ENCODE data around the gene GORASP2. TPM values are rescaled to one million over a fixed set of nuclear protein-coding genes. Genes with fewer than 3 reads are reported as not detected.

The GORASP2 gene
- total RNA-seq, 1 donor from 2014 or later = 126 TPM

DNA sequence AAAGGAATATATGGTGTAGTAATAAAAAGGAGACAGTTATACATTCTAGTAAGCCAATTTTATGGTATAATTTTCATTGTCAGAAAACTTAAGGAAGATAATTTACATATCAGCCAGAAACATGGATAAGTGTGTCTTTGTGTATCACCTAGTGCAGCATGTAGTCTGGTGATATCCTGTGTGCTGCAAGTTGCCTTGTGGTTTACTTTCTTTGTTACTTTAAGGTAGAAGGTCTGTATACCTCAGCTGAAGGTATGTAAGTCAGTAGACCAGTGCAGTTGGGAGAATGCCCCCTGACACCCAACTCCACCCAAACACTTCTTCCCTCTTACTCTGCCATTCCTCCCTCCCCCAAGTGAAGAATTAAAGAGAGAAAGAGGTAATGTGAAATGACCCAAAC, 11.0 kb downstream of the GORASP2 start:
- Mint-ChIP-seq H3K36me3 (ENCODE audit: low read depth) (peaks cover 4% of the 10 kb centered on the region), H3K9me3 (ENCODE audit: low read depth) (no peaks in the 10 kb centered on the region), H3K4me1 (ENCODE audit: low read depth) (peaks cover 68% of the 10 kb centered on the region), H3K4me3 (ENCODE audit: unreplicated experiment) (no peak overlapping the region), H3K27me3 (ENCODE audit: low read depth) (no peaks in the 10 kb centered on the region), H3K27ac (ENCODE audit: unreplicated experiment) (no peak overlapping the region)
- no peak for DNase-seq (ENCODE audit: low spot score)
- no peak for TF ChIP-seq CTCF (IDR thresholded peaks at IDR 0.05)

DNA sequence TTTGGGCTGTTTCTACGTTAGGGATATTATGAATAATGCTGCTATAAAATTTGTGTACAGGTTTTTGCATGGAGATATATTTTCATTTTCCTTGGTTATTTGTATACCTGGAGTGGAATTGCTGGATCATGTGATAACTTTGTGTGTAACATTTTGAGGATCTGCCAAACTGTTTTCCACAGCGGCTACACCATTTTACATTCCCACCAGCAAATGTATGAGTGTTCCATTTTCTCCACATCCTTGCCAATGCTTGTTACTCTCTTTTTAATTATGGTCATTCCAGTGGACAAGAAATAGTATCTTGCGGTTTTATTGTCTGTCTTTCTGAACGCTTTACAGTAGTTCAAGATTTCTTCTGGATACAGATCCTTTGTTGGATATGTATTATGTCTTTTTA, 13.6 kb downstream of the GORASP2 start:
- Mint-ChIP-seq H3K4me1 (ENCODE audit: low read depth) (peaks cover 61% of the 10 kb centered on the region), H3K27me3 (ENCODE audit: low read depth) (no peaks in the 10 kb centered on the region), H3K4me3 (ENCODE audit: unreplicated experiment) (no peak overlapping the region), H3K36me3 (ENCODE audit: low read depth) (no peaks in the 10 kb centered on the region), H3K9me3 (ENCODE audit: low read depth) (no peaks in the 10 kb centered on the region), H3K27ac (ENCODE audit: unreplicated experiment) (no peak overlapping the region)
- no peak for DNase-seq (ENCODE audit: low spot score)
- no peak for TF ChIP-seq CTCF (IDR thresholded peaks at IDR 0.05)

DNA sequence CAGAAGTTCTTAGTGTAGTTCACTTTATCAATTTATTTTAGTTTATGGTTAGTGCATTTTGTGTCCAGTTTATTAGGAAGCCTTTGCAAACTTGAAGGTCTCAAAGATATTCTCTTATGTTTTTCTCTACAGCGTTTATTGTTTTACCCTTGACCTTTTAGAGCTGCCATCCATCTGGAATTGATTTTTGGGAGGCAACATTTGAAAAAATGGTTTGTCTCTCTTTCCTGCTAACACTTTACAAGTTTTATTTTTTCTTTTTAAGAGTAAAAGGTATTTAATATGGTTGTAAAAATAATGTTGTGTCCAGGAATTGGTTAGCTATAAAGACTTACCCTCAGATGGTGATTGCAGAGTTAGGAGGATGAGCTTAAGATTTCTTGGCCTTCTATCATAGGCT, 14.0 kb downstream of the GORASP2 start:
- Mint-ChIP-seq H3K27ac (ENCODE audit: unreplicated experiment) (no peak overlapping the region), H3K27me3 (ENCODE audit: low read depth) (no peaks in the 10 kb centered on the region), H3K4me1 (ENCODE audit: low read depth) (peaks cover 58% of the 10 kb centered on the region), H3K36me3 (ENCODE audit: low read depth) (no peaks in the 10 kb centered on the region), H3K4me3 (ENCODE audit: unreplicated experiment) (no peak overlapping the region), H3K9me3 (ENCODE audit: low read depth) (no peaks in the 10 kb centered on the region)
- no peak for DNase-seq (ENCODE audit: low spot score)
- TF ChIP-seq CTCF (IDR thresholded peaks at IDR 0.05) = no peak

DNA sequence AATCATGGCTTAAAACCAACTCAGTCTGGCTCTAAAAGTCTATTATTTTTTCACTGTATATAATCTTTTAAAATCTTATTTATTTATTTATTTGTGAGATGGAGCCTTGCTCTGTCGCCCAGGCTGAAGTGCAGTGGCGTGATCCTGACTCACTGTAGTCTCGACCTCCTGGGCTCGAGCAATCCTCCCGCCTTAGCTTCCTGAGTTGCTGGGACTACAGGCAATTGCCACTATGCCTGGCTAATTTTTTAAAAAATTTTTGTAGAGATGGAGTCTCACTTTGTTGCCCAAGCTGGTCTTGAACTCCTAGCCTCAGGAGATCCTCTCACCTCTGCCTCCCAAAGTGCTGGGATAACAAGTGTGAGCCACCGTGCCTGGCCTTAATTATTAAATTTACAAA, 14.5 kb downstream of the GORASP2 start:
- DNase-seq (ENCODE audit: low spot score) = no peak
- H3K4me3 Mint-ChIP-seq (ENCODE audit: unreplicated experiment) = no peak overlapping the region
- H3K27me3 Mint-ChIP-seq (ENCODE audit: low read depth) = no peaks in the 10 kb centered on the region
- no peak overlapping the region for H3K27ac Mint-ChIP-seq (ENCODE audit: unreplicated experiment)
- TF ChIP-seq CTCF (IDR thresholded peaks at IDR 0.05) = no peak
- H3K9me3 Mint-ChIP-seq (ENCODE audit: low read depth) = no peaks in the 10 kb centered on the region
- no peaks in the 10 kb centered on the region for H3K36me3 Mint-ChIP-seq (ENCODE audit: low read depth)
- peaks cover 52% of the 10 kb centered on the region for H3K4me1 Mint-ChIP-seq (ENCODE audit: low read depth)

DNA sequence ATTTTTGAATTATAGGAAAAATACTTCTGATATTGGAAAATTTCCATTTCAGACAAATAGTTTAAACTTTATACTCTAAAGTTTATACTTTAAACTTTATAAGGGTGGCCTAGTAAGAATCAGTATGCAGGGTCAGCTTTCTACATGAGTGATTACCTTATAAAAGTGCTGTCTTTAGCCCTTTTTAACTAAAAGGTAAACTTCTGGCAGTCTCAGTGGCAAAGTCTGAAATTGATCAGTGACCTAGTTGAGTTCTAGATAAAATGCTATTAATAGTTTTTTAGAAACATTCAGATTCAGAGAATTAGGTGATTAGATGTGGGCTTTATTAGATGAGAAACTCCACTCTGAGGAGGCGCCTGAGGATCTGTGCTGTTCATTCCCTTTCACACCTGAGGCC, 15.5 kb downstream of the GORASP2 start:
- TF ChIP-seq CTCF (IDR thresholded peaks at IDR 0.05) = no peak
- Mint-ChIP-seq H3K27me3 (ENCODE audit: low read depth) (no peaks in the 10 kb centered on the region), H3K27ac (ENCODE audit: unreplicated experiment) (no peak overlapping the region), H3K36me3 (ENCODE audit: low read depth) (peaks cover 2% of the 10 kb centered on the region), H3K4me3 (ENCODE audit: unreplicated experiment) (no peak overlapping the region), H3K9me3 (ENCODE audit: low read depth) (no peaks in the 10 kb centered on the region), H3K4me1 (ENCODE audit: low read depth) (peaks cover 43% of the 10 kb centered on the region)
- DNase-seq (ENCODE audit: low spot score) = no peak
